Omental fat pad (tissue), 4 donors: ENCODE measurements around the gene NUMA1. TPM values are rescaled to one million over a fixed set of nuclear protein-coding genes. Genes with fewer than 3 reads are reported as not detected.

ENCODE experiments used
- ATAC-seq: fragments of 150-250 bp; one replicate; pipeline ENCODE4 v1.9.1; 2016; ENCODE audit warnings: mild to moderate bottlenecking, moderate library complexity; ENCODE audit not compliant: low FRiP score
- DNase-seq: peaks from one replicate; pipeline ENCODE4 v3.0.0-alpha.2; 2019; ENCODE audit warnings: low spot score
- total RNA-seq, 4 donors: library from RNA; depleted of rRNA; stranded (reverse); fragments of >200 nt; gene quantifications; one replicate each; pipeline ENCODE4 v1.1.0, GENCODE V29; 2016
- TF ChIP-seq, protein P1 (sequence below), 3 donors: fragments of 450-650 bp; IDR thresholded peaks; one replicate each; pipeline ENCODE4 v1.5.1; 2016 to 2017; ENCODE audit warnings: antibody characterized with exemption in 3 of 3, mild to moderate bottlenecking in 3 of 3, moderate library complexity in 2 of 3

The NUMA1 gene
- total RNA-seq, 4 donors from 2014 or later = 113 to 270 (median 159) TPM

DNA sequence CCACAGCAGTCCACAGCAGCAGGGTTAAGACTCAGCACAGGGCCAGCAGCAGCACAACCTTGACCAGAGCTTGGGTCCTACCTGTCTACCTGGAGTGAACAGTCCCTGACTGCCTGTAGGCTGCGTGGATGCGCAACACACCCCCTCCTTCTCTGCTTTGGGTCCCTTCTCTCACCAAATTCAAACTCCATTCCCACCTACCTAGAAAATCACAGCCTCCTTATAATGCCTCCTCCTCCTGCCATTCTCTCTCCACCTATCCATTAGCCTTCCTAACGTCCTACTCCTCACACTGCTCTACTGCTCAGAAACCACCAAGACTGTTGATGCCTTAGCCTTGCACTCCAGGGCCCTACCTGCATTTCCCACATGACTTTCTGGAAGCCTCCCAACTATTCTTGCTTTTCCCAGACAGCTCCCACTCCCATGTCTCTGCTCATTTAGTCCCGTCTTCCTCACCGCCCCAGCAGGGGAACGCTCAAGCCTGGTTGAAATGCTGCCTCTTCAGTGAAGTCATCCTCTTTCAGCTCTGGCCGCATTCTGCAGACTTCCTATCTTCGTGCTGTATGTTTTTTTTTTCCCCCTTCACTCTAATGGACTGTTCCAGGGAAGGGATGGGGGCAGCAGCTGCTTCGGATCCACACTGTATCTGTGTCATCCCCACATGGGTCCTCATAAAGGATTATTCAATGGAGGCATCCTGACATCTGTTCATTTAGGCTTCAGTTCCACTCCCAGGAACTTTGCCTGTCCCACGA is 78.3 kb downstream of the NUMA1 start:
- peak; percentile 19 for DNase-seq
- ATAC-seq = no peak
- TF ChIP-seq, protein P1, sequence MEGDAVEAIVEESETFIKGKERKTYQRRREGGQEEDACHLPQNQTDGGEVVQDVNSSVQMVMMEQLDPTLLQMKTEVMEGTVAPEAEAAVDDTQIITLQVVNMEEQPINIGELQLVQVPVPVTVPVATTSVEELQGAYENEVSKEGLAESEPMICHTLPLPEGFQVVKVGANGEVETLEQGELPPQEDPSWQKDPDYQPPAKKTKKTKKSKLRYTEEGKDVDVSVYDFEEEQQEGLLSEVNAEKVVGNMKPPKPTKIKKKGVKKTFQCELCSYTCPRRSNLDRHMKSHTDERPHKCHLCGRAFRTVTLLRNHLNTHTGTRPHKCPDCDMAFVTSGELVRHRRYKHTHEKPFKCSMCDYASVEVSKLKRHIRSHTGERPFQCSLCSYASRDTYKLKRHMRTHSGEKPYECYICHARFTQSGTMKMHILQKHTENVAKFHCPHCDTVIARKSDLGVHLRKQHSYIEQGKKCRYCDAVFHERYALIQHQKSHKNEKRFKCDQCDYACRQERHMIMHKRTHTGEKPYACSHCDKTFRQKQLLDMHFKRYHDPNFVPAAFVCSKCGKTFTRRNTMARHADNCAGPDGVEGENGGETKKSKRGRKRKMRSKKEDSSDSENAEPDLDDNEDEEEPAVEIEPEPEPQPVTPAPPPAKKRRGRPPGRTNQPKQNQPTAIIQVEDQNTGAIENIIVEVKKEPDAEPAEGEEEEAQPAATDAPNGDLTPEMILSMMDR (IDR thresholded peaks at IDR 0.05) = no peak

DNA sequence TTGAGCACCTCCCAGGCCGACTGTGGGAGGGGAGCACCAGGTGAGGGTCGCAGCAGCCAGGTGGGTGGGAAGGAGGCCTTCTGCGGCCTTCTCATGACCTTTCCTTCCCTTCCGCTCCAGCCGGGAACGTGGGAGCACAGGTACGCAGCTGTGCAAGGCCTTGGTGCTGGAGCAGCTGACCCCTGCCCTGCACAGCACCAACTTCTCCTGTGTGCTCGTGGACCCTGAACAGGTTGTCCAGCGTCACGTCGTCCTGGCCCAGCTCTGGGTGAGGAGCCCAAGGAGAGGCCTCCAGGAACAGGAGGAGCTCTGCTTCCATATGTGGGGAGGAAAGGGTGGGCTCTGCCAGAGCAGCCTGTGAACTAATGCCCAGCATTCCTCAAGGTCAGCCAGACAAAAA is 79.1 kb downstream of the NUMA1 start:
- TF ChIP-seq, protein P1 (IDR thresholded peaks at IDR 0.05) = no peak
- ATAC-seq (no peak), DNase-seq (no peak)

DNA sequence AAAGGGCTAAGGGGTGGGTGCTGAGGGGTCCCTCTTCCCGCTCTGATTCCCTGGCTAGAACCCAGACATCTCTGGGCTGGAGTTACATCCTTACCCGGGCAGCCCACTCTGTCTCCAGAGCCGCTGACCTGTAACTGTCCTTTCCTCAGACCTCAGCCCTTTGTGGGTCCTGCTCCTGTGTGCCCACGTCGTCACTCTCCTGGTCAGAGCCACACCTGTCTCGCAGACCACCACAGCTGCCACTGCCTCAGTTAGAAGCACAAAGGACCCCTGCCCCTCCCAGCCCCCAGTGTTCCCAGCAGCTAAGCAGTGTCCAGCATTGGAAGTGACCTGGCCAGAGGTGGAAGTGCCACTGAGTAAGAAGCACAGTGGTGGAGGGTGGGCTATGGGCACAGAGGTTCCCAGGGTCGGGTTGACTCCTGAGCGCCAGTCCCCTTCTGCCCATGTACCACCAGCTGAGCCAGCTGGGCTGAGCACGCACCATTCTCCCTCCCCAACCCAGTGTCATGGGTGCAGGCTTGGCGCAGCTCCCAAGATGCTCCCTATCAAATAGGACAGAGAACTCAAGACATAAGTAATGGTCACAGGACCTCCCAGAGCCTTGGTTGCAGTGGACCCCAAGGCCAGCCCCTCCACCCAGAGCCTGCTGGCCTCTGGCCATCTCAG is 80.0 kb downstream of the NUMA1 start:
- ATAC-seq (no peak), DNase-seq (no peak)
- TF ChIP-seq, protein P1 (IDR thresholded peaks at IDR 0.05) = no peak

DNA sequence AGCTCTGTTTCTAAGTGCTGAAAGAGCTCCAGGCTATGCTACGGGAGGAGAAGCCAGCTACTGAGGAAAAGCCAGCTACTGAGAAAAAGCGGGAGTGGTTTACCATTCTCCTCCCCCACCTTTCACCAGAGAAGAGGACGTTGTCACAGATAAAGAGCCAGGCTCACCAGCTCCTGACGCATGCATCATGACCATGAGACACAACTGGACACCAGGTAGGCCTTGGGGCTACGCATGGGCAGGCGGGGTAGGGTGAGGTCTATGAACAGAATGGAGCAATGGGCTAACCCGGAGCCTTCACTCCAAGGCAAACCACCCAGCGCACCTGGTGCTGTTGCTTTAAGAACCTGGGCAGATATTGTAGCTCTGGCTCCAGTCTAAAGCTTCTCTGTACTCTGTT is 80.5 kb downstream of the NUMA1 start:
- DNase-seq (no peak), ATAC-seq (peak; percentile 13)
- TF ChIP-seq, protein P1 (IDR thresholded peaks at IDR 0.05) = no peak

DNA sequence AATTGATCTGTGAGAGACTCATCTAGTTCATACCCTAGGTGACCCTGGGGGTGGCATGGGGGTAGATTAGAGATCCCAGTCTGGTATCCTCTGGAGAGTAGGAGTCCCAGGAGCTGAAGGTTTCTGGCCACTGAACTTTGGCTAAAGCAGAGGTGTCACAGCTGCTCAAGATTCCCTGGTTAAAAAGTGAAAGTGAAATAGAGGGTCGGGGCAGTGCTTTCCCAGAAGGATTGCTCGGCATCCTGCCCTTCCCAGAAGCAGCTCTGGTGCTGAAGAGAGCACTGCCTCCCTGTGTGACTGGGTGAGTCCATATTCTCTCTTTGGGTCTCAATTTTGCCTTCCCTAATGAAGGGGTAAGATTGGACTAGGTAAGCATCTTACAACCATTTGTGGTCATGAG is 81.0 kb downstream of the NUMA1 start:
- peak; percentile 61 for ATAC-seq

DNA sequence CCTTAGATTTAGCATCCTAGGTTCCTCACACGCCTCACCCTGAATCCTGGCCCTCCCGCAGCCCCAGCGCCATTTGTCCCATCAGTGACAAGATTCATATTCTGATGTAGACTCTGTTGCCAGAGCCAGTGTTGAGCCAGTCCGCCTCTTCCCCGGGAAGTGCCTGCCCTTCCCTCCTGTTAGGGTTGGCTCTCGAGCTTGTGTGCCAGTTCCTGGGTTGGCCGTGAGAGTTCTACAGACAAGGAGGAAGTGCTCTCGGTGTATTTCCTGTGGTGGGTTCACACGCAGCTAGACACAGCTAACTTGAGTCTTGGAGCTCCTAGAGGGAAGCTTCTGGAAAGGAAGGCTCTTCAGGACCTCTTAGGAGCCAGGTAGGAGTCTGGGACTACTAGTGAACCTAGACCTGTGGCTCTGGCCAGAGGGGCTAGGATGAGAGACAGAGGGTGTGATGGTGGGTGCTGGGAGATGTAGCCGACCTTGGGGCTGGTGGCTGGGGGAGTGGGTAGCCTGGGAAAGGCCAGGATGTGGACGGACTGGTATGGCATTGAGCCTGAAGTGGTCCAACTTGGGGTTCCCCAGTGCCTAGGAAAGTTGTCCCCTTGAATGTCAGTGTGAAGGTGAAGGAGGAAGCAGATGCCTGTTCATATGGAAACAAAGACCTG is 81.6 kb downstream of the NUMA1 start, which contains the start of gene IL18BP:
Gene IL18BP, plus strand, starts transcription at position 261 of the 662 bp plus-strand sequence. CDS start 1,076 bp downstream, outside the sequence.
- DNase-seq (peak; percentile 20), ATAC-seq (no peak)
- TF ChIP-seq, protein P1 (IDR thresholded peaks at IDR 0.05) = no peak

More for the DNA sequence above, 81.0 kb downstream of the NUMA1 start:
- TF ChIP-seq, protein P1 (IDR thresholded peaks at IDR 0.05) = no peak
- DNase-seq = peak; percentile 22
